ENCODE results near the gene RNPEPL1. TPM values are rescaled to one million over a fixed set of nuclear protein-coding genes. Genes with fewer than 3 reads are reported as not detected.
A peak's percentile ranks its signal among the peaks of the same experiment; 100 is the strongest.

RNPEPL1 gene
- polyA plus RNA-seq, 3 donors: 15.4 to 100 (median 36.4) TPM

GRCh38 chr2:240556553-240557100 is 11.7 kb upstream of the RNPEPL1 start:
- Mint-ChIP-seq H3K27ac (peak overlapping the region in 1 of 7 donors; percentile 63), H3K4me1 (peaks cover 35% of the 10 kb centered on the region), H3K9me3 (peaks cover 0 to 4% (median 3%) of the 10 kb centered on the region in 7 donors), H3K4me3 (peak overlapping the region in 1 of 2 donors; percentile 27), H3K36me3 (peaks cover 45 to 52% of the 10 kb centered on the region in 2 donors), H3K27me3 (ENCODE audit: low read depth in 3 of 3) (peaks cover 0 to 7% (median 4%) of the 10 kb centered on the region in 3 donors)
- WGBS (ENCODE audit: insufficient coverage): 68% methylated on average over 4 of the region's 9 CpGs
- H3K27me3 ChIP-seq (ENCODE audit: control insufficient read depth in 2 of 2, insufficient read depth in 2 of 2, low read length in 2 of 2): no peaks in the 10 kb centered on the region
- no peak overlapping the region for H3K4me3 ChIP-seq (replicated peaks in 1 of 3; ENCODE audit: low read depth in 2 of 3, low read length in 3 of 3)
- H3K36me3 ChIP-seq (replicated peaks in 1 of 2; ENCODE audit: control insufficient read depth in 1 of 2, insufficient read depth in 2 of 2, low read length in 2 of 2): peaks cover 12 to 44% of the 10 kb centered on the region in 2 donors
- peaks cover 36 to 50% of the 10 kb centered on the region in 2 donors for H3K4me1 ChIP-seq (ENCODE audit: control insufficient read depth in 1 of 2, insufficient read depth in 2 of 2, low read length in 2 of 2)
- peak overlapping the region; percentile 66 for H3K4me2 ChIP-seq (replicated peaks; ENCODE audit: extremely low read depth, low read length, poor library complexity, severe bottlenecking)
- peak; percentile 60 for TF ChIP-seq CTCF (IDR thresholded peaks at IDR 0.05)
- no peaks in the 10 kb centered on the region for H3K9me3 ChIP-seq (replicated peaks in 1 of 2; ENCODE audit: control insufficient read depth in 1 of 2, insufficient read depth in 1 of 2, low read length in 2 of 2)
- H2AFZ ChIP-seq (ENCODE audit: insufficient read depth, low read depth, low read length, poor library complexity, severe bottlenecking): no peak overlapping the region
- H4K20me1 ChIP-seq (ENCODE audit: insufficient read depth, low read length): peaks cover 53% of the 10 kb centered on the region
- no peak overlapping the region for H3K9ac ChIP-seq (ENCODE audit: insufficient read depth, low read length, poor library complexity, severe bottlenecking)
- H3K79me2 ChIP-seq (ENCODE audit: insufficient read depth, low read length): peaks cover 65% of the 10 kb centered on the region
- DNase-seq: peak; percentile 46 to 62 (median 61)
- no peak overlapping the region for H3K27ac ChIP-seq (ENCODE audit: low read depth in 1 of 2, low read length in 2 of 2)
- intact Hi-C loops (cut with micrococcal nuclease): loop anchor here in 1 of 2 donors (5.0 kb wide), 1 partner anchor 39 kb away; no protein-coding TSS in a partner anchor

DNA sequence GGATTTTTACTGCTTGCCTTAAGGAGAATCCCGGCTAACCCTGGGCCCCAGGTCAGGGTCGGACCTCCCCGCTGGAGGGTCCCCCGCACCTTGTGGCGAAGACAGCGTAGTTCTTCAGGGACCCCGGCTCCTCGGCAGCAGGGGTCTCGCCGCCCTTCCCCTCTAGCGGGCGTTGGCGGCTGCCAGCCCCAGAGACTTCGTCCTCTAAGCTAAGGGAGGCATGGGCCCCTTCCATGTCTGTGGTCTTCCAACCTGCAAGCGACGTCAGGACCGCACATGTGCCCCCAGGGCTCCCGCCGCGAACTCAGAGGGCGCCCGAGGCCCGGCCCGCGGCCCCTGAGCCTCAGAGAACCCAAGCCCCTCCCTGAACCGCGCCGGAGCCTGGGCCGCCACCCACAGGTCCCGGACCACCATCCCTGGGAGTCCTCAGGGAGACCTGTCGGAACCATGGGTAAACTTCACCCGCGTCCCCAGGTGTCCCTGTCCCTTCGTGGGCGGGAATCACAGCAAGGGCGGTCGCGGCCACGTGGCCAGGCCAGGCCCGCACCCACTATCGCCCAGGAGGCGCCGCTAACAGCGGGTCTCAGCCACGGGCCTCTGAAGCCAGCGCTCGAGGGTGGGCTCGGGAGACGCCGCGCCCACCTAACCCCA is 11.1 kb upstream of the RNPEPL1 start:
- peaks cover 40% of the 10 kb centered on the region for H3K4me1 Mint-ChIP-seq
- Histone ChIP-seq H3K4me2 (replicated peaks; ENCODE audit: extremely low read depth, low read length, poor library complexity, severe bottlenecking) (peak overlapping the region; percentile 66), H3K36me3 (replicated peaks in 1 of 2; ENCODE audit: control insufficient read depth in 1 of 2, insufficient read depth in 2 of 2, low read length in 2 of 2) (peaks cover 12 to 38% of the 10 kb centered on the region in 2 donors), H3K9ac (ENCODE audit: insufficient read depth, low read length, poor library complexity, severe bottlenecking) (peak overlapping the region; percentile 15), H3K79me2 (ENCODE audit: insufficient read depth, low read length) (peaks cover 65% of the 10 kb centered on the region), H3K4me3 (replicated peaks in 1 of 3; ENCODE audit: low read depth in 2 of 3, low read length in 3 of 3) (peak overlapping the region in 1 of 3 experiments; percentile 63), H3K27me3 (ENCODE audit: control insufficient read depth in 2 of 2, insufficient read depth in 2 of 2, low read length in 2 of 2) (no peaks in the 10 kb centered on the region), H2AFZ (ENCODE audit: insufficient read depth, low read depth, low read length, poor library complexity, severe bottlenecking) (no peak overlapping the region), H3K9me3 (replicated peaks in 1 of 2; ENCODE audit: control insufficient read depth in 1 of 2, insufficient read depth in 1 of 2, low read length in 2 of 2) (no peaks in the 10 kb centered on the region), H4K20me1 (ENCODE audit: insufficient read depth, low read length) (peaks cover 53% of the 10 kb centered on the region), H3K4me1 (ENCODE audit: control insufficient read depth in 1 of 2, insufficient read depth in 2 of 2, low read length in 2 of 2) (peaks cover 42 to 56% of the 10 kb centered on the region in 2 donors), H3K27ac (ENCODE audit: low read depth in 1 of 2, low read length in 2 of 2) (no peak overlapping the region)
- H3K27me3 Mint-ChIP-seq (ENCODE audit: low read depth in 3 of 3): peaks cover 0 to 7% (median 4%) of the 10 kb centered on the region in 3 donors
- H3K4me3 Mint-ChIP-seq: peak overlapping the region in 1 of 2 donors; percentile 27
- peaks cover 39 to 46% of the 10 kb centered on the region in 2 donors for H3K36me3 Mint-ChIP-seq
- intact Hi-C loops (cut with micrococcal nuclease): loop anchor here in 1 of 2 donors (5.0 kb wide), 1 partner anchor 40 kb away; no protein-coding TSS in a partner anchor
- WGBS (ENCODE audit: insufficient coverage): 52% methylated on average over 43 of the region's 51 CpGs
- no peak overlapping the region for H3K27ac Mint-ChIP-seq
- DNase-seq: no peak
- peak; percentile 36 for TF ChIP-seq CTCF (IDR thresholded peaks at IDR 0.05)
- peaks cover 0 to 4% (median 0%) of the 10 kb centered on the region in 7 donors for H3K9me3 Mint-ChIP-seq

Measured in CD14-positive monocyte (primary cell).